Measurements from ENCODE around the gene KMO.
A peak's percentile ranks its signal among the peaks of the same experiment; 100 is the strongest.

Gene KMO

DNA sequence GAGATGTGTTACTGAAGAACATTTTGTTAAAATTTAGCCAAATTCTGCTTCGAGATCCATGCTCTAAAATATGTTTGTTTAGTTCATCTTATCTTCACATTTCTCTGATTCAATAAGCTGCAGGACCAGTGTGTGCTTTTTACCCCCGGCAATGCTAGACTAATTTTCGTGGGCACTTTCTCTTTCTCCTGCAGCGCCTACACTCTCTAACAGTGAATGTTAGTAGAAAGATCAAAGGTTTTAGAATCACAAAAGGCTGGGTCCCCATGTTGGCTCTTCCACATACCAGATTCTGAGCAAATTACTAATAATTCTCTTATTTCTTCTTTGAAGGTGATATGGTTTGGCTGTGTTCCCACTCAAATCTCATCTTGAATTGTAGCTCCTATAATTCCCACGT lies 99.5 kb downstream of the KMO start:
- no peak for DNase-seq

DNA sequence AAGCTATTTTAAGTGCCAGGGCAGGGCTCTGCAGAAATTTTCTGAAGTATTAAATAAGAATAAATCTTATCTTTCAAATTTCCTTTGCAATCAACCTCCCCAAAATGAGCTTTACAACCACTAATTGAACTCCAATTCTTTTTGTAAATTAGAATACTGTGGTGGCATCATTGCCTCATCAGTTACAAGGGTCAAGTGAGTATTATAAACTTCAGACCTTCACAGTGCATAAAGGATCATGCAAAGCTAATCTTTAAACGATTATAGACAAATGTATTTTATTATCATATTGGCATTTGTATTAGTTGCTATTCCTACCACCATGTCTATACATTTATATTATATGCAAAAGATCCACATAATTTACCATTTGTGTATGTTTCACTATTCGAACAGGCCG lies 100.8 kb downstream of the KMO start:
- no peak for DNase-seq

DNA sequence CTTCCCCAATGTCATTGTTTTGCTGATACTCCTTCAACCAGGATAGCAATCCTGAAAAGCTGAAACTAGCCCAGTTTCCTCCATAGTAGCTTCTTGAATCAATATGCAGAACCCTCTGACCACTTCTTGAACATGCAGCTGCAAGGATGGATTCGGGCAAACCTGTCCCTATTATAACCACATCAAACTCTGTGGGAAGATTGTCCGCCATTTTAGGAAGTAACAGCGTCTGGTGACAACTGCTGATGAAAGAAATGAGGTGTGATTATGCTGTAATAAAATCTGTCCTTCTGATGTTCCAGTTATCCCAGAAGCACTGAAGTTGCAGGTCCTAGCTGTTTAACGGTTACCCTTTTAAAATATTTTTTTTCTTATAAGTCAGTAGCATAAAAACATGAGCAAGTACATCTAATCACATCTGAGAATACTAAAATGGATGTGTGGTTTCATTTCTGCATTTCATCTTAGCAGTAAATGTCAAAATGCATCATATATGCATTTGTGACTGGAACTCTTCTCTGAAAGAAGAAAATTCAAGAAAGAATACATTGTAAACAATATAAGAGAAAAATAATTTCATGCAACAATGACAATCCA lies 103.5 kb downstream of the KMO start:
- no peak for DNase-seq

DNA sequence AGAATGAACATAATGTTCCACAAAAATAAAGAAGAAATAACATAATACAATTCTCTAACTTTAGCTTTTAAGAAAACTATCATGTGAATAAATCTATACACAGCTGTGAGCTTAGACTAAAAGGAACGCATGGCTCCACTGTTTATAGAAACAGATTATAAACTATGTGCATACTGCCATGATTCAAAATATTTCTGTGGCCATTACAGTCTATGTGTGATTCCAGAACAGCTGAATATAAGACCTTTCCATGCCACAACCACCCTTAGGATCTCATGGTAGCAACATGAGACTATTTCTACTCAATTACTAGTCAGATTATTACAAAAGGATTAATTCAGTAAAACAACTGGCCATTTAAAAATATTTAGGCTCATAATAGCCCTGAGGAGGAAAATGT lies 104.1 kb downstream of the KMO start:
- DNase-seq: no peak

DNA sequence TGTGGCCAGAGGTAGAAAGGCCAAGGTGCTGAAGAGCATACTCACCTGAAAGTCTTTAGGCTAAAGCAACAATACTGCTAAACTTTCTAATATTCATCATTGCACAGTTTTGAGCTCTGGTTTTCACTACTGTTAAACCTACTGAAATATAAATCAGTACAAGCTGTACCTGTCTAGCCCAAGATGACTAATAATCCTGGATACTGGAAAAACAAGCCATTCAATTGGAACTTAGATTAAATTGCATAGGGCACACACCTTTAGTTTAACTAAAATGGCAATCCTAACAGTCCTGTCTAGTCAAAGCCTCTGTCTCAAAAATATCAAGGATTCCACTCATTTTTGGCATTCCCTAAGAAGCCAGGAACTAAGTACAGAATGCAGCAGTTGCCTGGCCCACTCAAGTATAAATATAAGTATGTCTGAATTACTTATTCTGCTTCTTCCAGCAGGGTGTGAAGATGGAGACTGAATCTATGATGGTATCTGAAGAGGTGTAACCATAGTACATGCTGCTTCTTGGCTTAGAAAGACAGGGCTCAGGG lies 104.9 kb downstream of the KMO start:
- DNase-seq: no peak

DNA sequence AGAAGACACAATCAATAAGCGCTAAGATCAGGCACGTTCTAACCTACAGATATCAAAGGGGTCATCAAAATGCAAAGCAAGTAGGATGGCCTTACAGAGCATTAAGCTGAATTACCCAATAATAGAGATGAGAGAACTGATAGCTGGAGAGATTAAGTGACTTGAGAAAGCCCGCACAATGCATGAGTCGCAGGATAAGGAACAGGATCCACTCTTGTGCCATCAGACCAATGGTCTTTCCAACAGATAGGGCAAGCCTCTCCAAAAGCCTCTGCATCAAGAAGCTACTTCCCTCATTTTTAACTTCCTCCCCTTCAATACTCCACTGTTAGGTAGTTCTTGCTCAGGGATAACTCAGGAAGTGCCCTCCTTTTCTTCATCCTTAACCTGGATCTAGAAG lies 105.4 kb downstream of the KMO start:
- DNase-seq: no peak

DNA sequence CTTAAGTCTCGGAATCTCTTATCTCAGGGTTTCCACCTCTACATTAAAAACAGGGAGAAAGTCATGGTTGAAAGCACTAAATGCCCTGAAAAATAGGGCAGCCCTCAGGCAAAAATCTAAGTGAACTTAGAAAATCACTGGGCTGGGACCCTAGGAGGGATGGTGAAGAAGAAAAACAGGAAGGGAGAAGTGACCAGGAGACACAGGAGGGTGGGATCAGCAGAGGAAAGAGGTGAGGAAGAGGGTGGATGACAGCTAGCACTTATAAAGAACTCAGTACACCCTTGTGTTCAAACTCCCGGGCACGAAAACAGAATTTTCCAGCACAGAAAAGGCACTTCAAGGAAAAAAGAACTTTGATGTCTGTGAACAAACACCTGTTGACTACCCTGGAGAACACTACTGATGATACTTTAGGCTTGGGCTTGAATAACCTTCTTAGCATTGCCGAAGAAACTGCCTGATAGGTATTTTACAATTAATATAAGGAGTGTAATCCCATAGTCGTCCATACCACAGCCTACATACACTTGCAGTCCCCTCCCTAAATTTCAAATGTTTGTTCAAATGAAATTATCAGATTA lies 106.0 kb downstream of the KMO start:
- no peak for DNase-seq

GRCh38 chr1:241638909-241639622 lies 106.9 kb downstream of the KMO start:
- no peak for DNase-seq

- DNase-seq: peak; percentile 41
These were observed 107.5 kb downstream of the KMO start for GRCh38 chr1:241639623-241640148.

- DNase-seq: peak; percentile 86
These were observed 108.1 kb downstream of the KMO start, which contains the start of the genes CHML and OPN3 for GRCh38 chr1:241640149-241640866. Gene CHML (minus strand): TSS chr1:241640369. CDS start chr1:241635766, 4,603 bp downstream. Gene OPN3 (minus strand): TSS chr1:241640369. CDS start chr1:241640254, 115 bp downstream.

DNA sequence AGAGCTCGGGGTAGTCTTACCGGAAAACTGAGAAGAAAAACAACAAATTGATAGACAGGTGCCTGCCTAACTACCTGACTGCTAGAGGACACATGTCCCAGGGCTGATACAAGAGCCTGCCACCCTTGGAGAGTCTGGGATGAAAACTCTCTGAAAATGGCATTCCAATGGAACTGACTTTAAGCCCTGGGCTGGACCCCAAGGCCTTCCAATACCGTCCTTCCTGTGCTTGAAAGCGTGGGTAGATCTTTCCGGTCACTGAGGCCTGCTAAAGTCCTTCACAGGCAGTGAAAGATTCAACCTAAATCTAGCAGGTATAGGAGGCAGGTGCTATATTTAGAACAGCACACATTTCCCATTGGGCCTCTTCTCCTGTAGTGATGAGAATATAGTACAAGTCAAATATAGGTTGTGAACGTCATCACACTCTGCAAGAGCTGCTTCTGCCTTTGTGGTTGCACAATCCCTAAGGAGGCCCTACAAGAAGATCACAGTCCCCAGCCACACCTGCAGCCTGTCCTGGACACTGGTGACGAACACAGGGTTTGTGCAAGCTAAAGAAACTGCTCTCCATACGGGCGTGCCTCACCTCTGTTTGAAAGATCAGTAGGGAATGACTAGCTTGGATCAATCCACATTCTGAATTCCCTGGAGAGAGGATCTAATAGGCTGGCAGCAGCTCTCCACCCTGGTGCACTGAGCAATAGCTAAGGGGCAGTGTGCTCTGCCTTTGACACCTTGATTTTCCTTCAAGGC lies 108.9 kb downstream of the KMO start:
- DNase-seq: no peak

DNA sequence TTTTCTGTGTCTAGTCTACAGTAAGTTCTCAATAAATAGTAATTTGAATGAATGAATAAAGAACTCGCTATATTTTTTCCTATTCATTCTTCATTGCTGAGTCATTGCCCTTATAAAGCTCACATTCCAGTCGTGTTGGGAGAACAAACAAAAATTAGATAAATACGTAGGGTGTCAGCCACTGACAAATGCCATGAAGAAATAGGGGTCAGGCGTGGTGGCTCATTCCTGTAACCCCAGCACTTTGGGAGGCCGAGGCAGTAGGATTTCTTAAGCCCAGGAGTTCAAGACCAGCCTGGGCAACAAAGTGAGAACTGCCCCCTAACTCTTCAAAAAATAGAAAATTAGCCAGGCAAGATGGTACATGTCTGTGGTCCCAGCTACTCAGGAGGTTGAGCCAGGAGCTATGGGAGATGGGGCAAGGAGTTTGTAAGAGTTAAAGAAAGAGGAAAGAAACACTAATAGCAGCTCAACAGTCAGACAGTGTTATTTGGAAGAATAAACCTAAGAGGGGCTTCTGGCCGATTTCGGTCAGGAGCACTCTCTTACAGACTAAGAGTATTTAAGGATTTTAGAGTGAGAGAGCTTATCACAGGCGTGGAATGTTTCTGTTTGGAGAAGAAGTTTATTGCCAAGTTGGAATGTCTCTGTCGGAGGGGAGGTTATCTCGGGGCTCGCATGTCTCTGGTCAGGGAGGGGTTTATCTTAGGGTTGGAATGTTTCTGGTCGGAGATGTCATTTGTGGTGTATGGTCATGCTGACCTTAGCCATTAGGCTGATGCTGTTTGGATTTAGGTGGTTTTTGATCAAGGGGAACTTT lies 109.8 kb downstream of the KMO start:
- no peak for DNase-seq

- no peak for DNase-seq
These were observed 110.4 kb downstream of the KMO start for GRCh38 chr1:241642593-241642944.

- no peak for DNase-seq
These were observed 112.1 kb downstream of the KMO start for GRCh38 chr1:241644259-241644658.

- DNase-seq: no peak
These were observed 113.0 kb downstream of the KMO start for GRCh38 chr1:241645199-241645598.
